HCT116 (cell line): Measurements from ENCODE around the gene GOLGA3. TPM values are rescaled to one million over a fixed set of nuclear protein-coding genes. Genes with fewer than 3 reads are reported as not detected.

Experiments
- ATAC-seq: fragments of 200-7000 bp; cut with Tn5 transposase; 2 replicates; pipeline ENCODE4 v1.9.1; 2020; ENCODE audit warnings: mild to moderate bottlenecking, moderate library complexity
- BruUV-seq: library from RNA; stranded (reverse); fragments of 400-500 nt; replicated peaks from 2 replicates; lab custom pipeline; 2021; lab: Mats Ljungman, UMichigan
- CTCF ChIA-PET: fragments of 300-600 bp; sonication (Branson Sonifier 250); formaldehyde crosslinking; loops from one replicate; lab custom pipeline; 2021; ENCODE audit warnings: antibody characterized with exemption; lab: Charles Lee
- POLR2A ChIA-PET: fragments of 300-600, 350-600 bp; sonication (Branson Sonifier 250); formaldehyde crosslinking; loops from one replicate; lab custom pipeline; 2021; ENCODE audit warnings: antibody characterized with exemption; lab: Charles Lee
- RAD21 ChIA-PET, 2 experiments: fragments of 300-600 bp; sonication (Branson Sonifier 250); formaldehyde crosslinking; loops; one replicate each; lab custom pipeline; 2023; ENCODE audit warnings: low total read pairs in 2 of 2; ENCODE audit not compliant: uncharacterized antibody in 2 of 2, unreplicated experiment in 2 of 2, low non-redundant PET in 1 of 2; lab: Charles Lee
- DNase-seq: peaks from one replicate; pipeline ENCODE4 v3.0.0-alpha.2; 2010; ENCODE audit warnings: low read depth, low spot score
- H2AFZ ChIP-seq: fragments of 200-600 bp; shearing (Covaris generic), sonication (generic); 2 replicates; pipeline ENCODE4 v1.6.1; 2017; ENCODE audit warnings: low read depth, mixed run types, mixed read lengths, antibody characterized with exemption, low read length; ENCODE audit not compliant: poor library complexity, severe bottlenecking
- H3K27ac ChIP-seq: 2 replicates; pipeline ENCODE4 v1.5.1; 2012; ENCODE audit warnings: low read depth, low read length
- H3K27me3 ChIP-seq: fragments of 200-600 bp; sonication (generic); 2 replicates; pipeline ENCODE4 v1.6.1; 2016; ENCODE audit warnings: mixed run types, low read length, mixed read lengths; ENCODE audit not compliant: insufficient read depth
- H3K36me3 ChIP-seq, 2 experiments: fragments of 200-500 bp in 1 of 2; fragments of 200-600 bp in 1 of 2; sonication (Bioruptor generic) in 1 of 2; sonication (generic) in 1 of 2; 2 replicates each; pipeline versions ENCODE4 v1.5.1 to v1.6.1; 2014 to 2016; ENCODE audit warnings: low read length in 2 of 2, inconsistent platforms in 1 of 2, mixed read lengths in 1 of 2, mixed run types in 1 of 2; ENCODE audit not compliant: insufficient read depth in 2 of 2, control insufficient read depth in 1 of 2
- H3K4me1 ChIP-seq, 2 experiments: fragments of 200-600 bp in 1 of 2; sonication (generic) in 1 of 2; 2 replicates each; pipeline versions ENCODE4 v1.5.1 to v1.6.1; 2012 to 2017; ENCODE audit warnings: low read length in 2 of 2, inconsistent platforms in 1 of 2, mild to moderate bottlenecking in 1 of 2, mixed read lengths in 1 of 2, mixed run types in 1 of 2, moderate library complexity in 1 of 2; ENCODE audit not compliant: insufficient read depth in 2 of 2, control insufficient read depth in 1 of 2
- H3K4me2 ChIP-seq: fragments of 200-600 bp; sonication (generic); 2 replicates; pipeline ENCODE4 v1.6.1; 2017; ENCODE audit warnings: mixed run types, low read length, mixed read lengths
- H3K4me3 ChIP-seq, 2 experiments: fragments of 200-600 bp in 1 of 2; sonication (generic) in 1 of 2; replicated peaks in 1 of 2; 2 replicates each; pipeline ENCODE4 v1.5.1; 2011 to 2016; ENCODE audit warnings: low read length in 2 of 2, control low read depth in 1 of 2, low read depth in 1 of 2, mild to moderate bottlenecking in 1 of 2, mixed read lengths in 1 of 2, mixed run types in 1 of 2
- H3K79me2 ChIP-seq: fragments of 200-600 bp; sonication (generic); 2 replicates; pipeline ENCODE4 v1.6.1; 2017; ENCODE audit warnings: mild to moderate bottlenecking, mixed run types, low read length, moderate library complexity, mixed read lengths; ENCODE audit not compliant: insufficient read depth
- H3K9ac ChIP-seq: fragments of 200-600 bp; sonication (generic); 2 replicates; pipeline ENCODE4 v1.6.1; 2016; ENCODE audit warnings: low read length, mixed read lengths
- H3K9me2 ChIP-seq: fragments of 200-600 bp; sonication (generic), shearing (Covaris generic); 2 replicates; pipeline ENCODE4 v1.6.1; 2017; ENCODE audit warnings: mixed run types, mild to moderate bottlenecking, moderate library complexity; ENCODE audit not compliant: insufficient read depth
- H3K9me3 ChIP-seq, 2 experiments: fragments of 200-500 bp in 1 of 2; fragments of 200-600 bp in 1 of 2; sonication (Bioruptor generic) in 1 of 2; sonication (generic) in 1 of 2; 2 replicates each; pipeline ENCODE4 v1.6.1; 2014 to 2017; ENCODE audit warnings: low read length in 2 of 2, mixed read lengths in 2 of 2, inconsistent platforms in 1 of 2, low read depth in 1 of 2, mild to moderate bottlenecking in 1 of 2, mixed run types in 1 of 2, moderate library complexity in 1 of 2; ENCODE audit not compliant: control insufficient read depth in 1 of 2, insufficient read depth in 1 of 2
- H4K20me1 ChIP-seq: fragments of 200-600 bp; sonication (generic), shearing (Covaris generic); 2 replicates; pipeline ENCODE4 v1.6.1; 2017; ENCODE audit warnings: mixed run types, mild to moderate bottlenecking, moderate library complexity; ENCODE audit not compliant: insufficient read depth
- POLR2A ChIP-seq: IDR thresholded peaks from 2 replicates; pipeline ENCODE4 v1.7.0; 2011; ENCODE audit warnings: borderline replicate concordance; ENCODE audit not compliant: insufficient read depth, insufficient read length; ENCODE audit errors: extremely low read depth
- POLR2AphosphoS5 ChIP-seq: IDR thresholded peaks from 2 replicates; pipeline ENCODE4 v1.6.1; 2011; ENCODE audit warnings: mild to moderate bottlenecking, low read depth, low read length, moderate library complexity
- RAD21 ChIP-seq: IDR thresholded peaks from 2 replicates; pipeline ENCODE4 v1.6.1; 2012; ENCODE audit warnings: low read depth, mild to moderate bottlenecking
- SP1 ChIP-seq: IDR thresholded peaks from 2 replicates; pipeline ENCODE4 v1.6.1; 2012; ENCODE audit warnings: low read depth
- ZBTB33 ChIP-seq: IDR thresholded peaks from 2 replicates; pipeline ENCODE4 v1.6.1; 2011; ENCODE audit warnings: mild to moderate bottlenecking, low read length, moderate library complexity; ENCODE audit not compliant: insufficient replicate concordance; ENCODE audit errors: extremely low read depth
- ZFX ChIP-seq: fragments of 450-650 bp; IDR thresholded peaks from 2 replicates; pipeline ENCODE4 v1.6.1; 2017
- intact Hi-C: fragments of 100-400 bp; cut with micrococcal nuclease; formaldehyde crosslinking; loops from 2 replicates; pipeline ENCODE4 v1.10.0; 2022
- total RNA-seq: library from RNA; stranded (reverse); gene quantifications from one replicate; pipeline ENCODE4 v1.2.1, GENCODE V29; 2021; ENCODE audit not compliant: unreplicated experiment

Gene GOLGA3
- total RNA-seq, 1 experiment from 2014 or later, result 35.1 TPM

- TF ChIP-seq ZBTB33, result no peak
- TF ChIP-seq SP1, result no peak
- TF ChIP-seq ZFX, result no peak
Observed at GRCh38 chr12:132720606-132721345, 107.9 kb downstream of the GOLGA3 start (continued).

DNA sequence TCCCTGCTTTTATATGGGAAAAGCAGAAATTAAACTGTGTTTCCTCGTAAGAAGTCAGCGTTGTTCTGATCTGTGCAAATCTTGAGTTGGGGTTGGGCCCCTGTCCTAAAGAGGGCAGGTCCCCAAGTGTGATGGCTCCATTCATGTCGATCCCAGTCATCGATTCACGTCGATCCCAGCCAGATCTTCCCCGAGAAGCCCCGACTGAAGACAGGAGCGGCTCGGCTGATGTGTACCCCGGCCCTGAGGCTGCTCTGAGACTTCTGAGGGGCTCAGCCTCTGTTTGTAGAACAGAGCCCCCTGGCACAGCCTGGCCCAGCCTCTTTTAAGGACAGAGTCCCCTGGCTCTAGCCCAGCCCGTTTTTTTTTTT, 108.7 kb downstream of the GOLGA3 start:
- peaks cover 3% of the 10 kb centered on the region; the same call in 1 of the 2 replicates for H4K20me1 ChIP-seq
- no peaks in the 10 kb centered on the region for H3K27me3 ChIP-seq
- intact Hi-C loops, result no loop called here
- ATAC-seq (no peak), DNase-seq (no peak)
- ChIA-PET RAD21 (no interaction called here), POLR2A (no interaction called here), CTCF (no interaction called here)
- no peak overlapping the region for H3K9ac ChIP-seq
- peaks cover 28 to 31% of the 10 kb centered on the region in 2 experiments; a peak in 3 of 4 replicates for H3K36me3 ChIP-seq
- no peak overlapping the region for H2AFZ ChIP-seq
- no TSS peak for BruUV-seq
- H3K9me2 ChIP-seq, result no peaks in the 10 kb centered on the region
- H3K4me3 ChIP-seq, result no peak overlapping the region
- H3K27ac ChIP-seq, result no peak overlapping the region
- no peaks in the 10 kb centered on the region for H3K9me3 ChIP-seq
- H3K79me2 ChIP-seq, result peaks cover 23% of the 10 kb centered on the region
- H3K4me2 ChIP-seq, result no peak overlapping the region
- H3K4me1 ChIP-seq, result no peaks in the 10 kb centered on the region
- TF ChIP-seq RAD21 (no peak), POLR2AphosphoS5 (no peak), POLR2A (no peak)
